GM12874 (cell line): ENCODE results near the gene DUSP16.

Experiments used
- CTCF ChIP-seq: IDR thresholded peaks from 2 replicates; pipeline ENCODE4 v1.5.1; 2011; ENCODE audit warnings: low read depth, mild to moderate bottlenecking, control low read depth, low read length, moderate library complexity; ENCODE audit not compliant: insufficient read depth

The DUSP16 gene

GRCh38 chr12:12562585-12563261 is at the start of gene DUSP16:
Gene DUSP16 (minus strand): TSS chr12:12562863. CDS start chr12:12521098, 41,765 bp downstream.
- TF ChIP-seq CTCF: peak; percentile 38

GRCh38 chr12:12612358-12612757 is 49.7 kb upstream of the DUSP16 start:
- no peak for TF ChIP-seq CTCF

GRCh38 chr12:12611512-12612306 is 49.0 kb upstream of the DUSP16 start, which contains the start of gene CREBL2:
Gene CREBL2 (plus strand): TSS chr12:12611876. CDS start chr12:12612173, 297 bp downstream.
- TF ChIP-seq CTCF: no peak

GRCh38 chr12:12610711-12611110 is 48.0 kb upstream of the DUSP16 start:
- TF ChIP-seq CTCF: no peak

GRCh38 chr12:12609692-12610091 is 47.0 kb upstream of the DUSP16 start:
- no peak for TF ChIP-seq CTCF

GRCh38 chr12:12608557-12608957 is 45.9 kb upstream of the DUSP16 start:
- TF ChIP-seq CTCF: peak; percentile 22; the same call in 1 of the 2 replicates

- no peak for TF ChIP-seq CTCF
These were observed 44.3 kb upstream of the DUSP16 start for GRCh38 chr12:12606781-12607589.
